ENCODE data around the gene ZIC4.

Gene ZIC4

GRCh38 chr3:147422601-147423536, 16.5 kb upstream of the ZIC4 start:
- Mint-ChIP-seq H3K4me1 (no peaks in the 10 kb centered on the region), H3K9me3 (no peaks in the 10 kb centered on the region), H3K27me3 (peaks cover 59% of the 10 kb centered on the region), H3K4me3 (no peak overlapping the region), H3K27ac (ENCODE audit: low read depth) (no peak overlapping the region), H3K36me3 (ENCODE audit: insufficient read depth) (peaks cover 3% of the 10 kb centered on the region)
- ATAC-seq (replicated peaks; ENCODE audit: extremely low read depth, poor library complexity, severe bottlenecking) (no peak), DNase-seq (ENCODE audit: low spot score in 2 of 2) (no peak)

- Mint-ChIP-seq H3K36me3 (ENCODE audit: insufficient read depth) (peaks cover 3% of the 10 kb centered on the region), H3K4me1 (no peaks in the 10 kb centered on the region), H3K9me3 (no peaks in the 10 kb centered on the region), H3K4me3 (no peak overlapping the region), H3K27me3 (peaks cover 66% of the 10 kb centered on the region), H3K27ac (ENCODE audit: low read depth) (no peak overlapping the region)
- no peak for ATAC-seq (replicated peaks; ENCODE audit: extremely low read depth, poor library complexity, severe bottlenecking)
- no peak for DNase-seq (ENCODE audit: low spot score in 2 of 2)
Observed at GRCh38 chr3:147422196-147422595, 15.9 kb upstream of the ZIC4 start.

- Mint-ChIP-seq H3K4me3 (no peak overlapping the region), H3K36me3 (ENCODE audit: insufficient read depth) (peaks cover 3% of the 10 kb centered on the region), H3K27ac (ENCODE audit: low read depth) (no peak overlapping the region), H3K4me1 (no peaks in the 10 kb centered on the region), H3K27me3 (peaks cover 74% of the 10 kb centered on the region), H3K9me3 (no peaks in the 10 kb centered on the region)
- DNase-seq (ENCODE audit: low spot score in 2 of 2), result no peak
- ATAC-seq (replicated peaks; ENCODE audit: extremely low read depth, poor library complexity, severe bottlenecking), result no peak
Observed at GRCh38 chr3:147421184-147421912, 15.0 kb upstream of the ZIC4 start.

GRCh38 chr3:147420353-147421183, 14.2 kb upstream of the ZIC4 start:
- Mint-ChIP-seq H3K9me3 (no peaks in the 10 kb centered on the region), H3K27me3 (peaks cover 80% of the 10 kb centered on the region), H3K4me1 (no peaks in the 10 kb centered on the region), H3K36me3 (ENCODE audit: insufficient read depth) (peaks cover 3% of the 10 kb centered on the region), H3K4me3 (no peak overlapping the region), H3K27ac (ENCODE audit: low read depth) (no peak overlapping the region)
- no peak for DNase-seq (ENCODE audit: low spot score in 2 of 2)
- ATAC-seq (replicated peaks; ENCODE audit: extremely low read depth, poor library complexity, severe bottlenecking), result no peak

GRCh38 chr3:147419781-147420224, 13.5 kb upstream of the ZIC4 start:
- Mint-ChIP-seq H3K9me3 (no peaks in the 10 kb centered on the region), H3K27ac (ENCODE audit: low read depth) (no peak overlapping the region), H3K27me3 (peaks cover 88% of the 10 kb centered on the region), H3K36me3 (ENCODE audit: insufficient read depth) (peaks cover 3% of the 10 kb centered on the region), H3K4me3 (no peak overlapping the region), H3K4me1 (no peaks in the 10 kb centered on the region)
- DNase-seq (ENCODE audit: low spot score in 2 of 2) (no peak), ATAC-seq (replicated peaks; ENCODE audit: extremely low read depth, poor library complexity, severe bottlenecking) (no peak)

GRCh38 chr3:147418808-147419701, 12.7 kb upstream of the ZIC4 start:
- H3K9me3 Mint-ChIP-seq, result no peaks in the 10 kb centered on the region
- H3K27ac Mint-ChIP-seq (ENCODE audit: low read depth), result no peak overlapping the region
- H3K4me3 Mint-ChIP-seq, result no peak overlapping the region
- ATAC-seq (replicated peaks; ENCODE audit: extremely low read depth, poor library complexity, severe bottlenecking) (no peak), DNase-seq (ENCODE audit: low spot score in 2 of 2) (no peak)
- no peaks in the 10 kb centered on the region for H3K4me1 Mint-ChIP-seq
- H3K27me3 Mint-ChIP-seq, result peaks cover 93% of the 10 kb centered on the region
- H3K36me3 Mint-ChIP-seq (ENCODE audit: insufficient read depth), result peaks cover 3% of the 10 kb centered on the region

GRCh38 chr3:147418371-147418781, 12.0 kb upstream of the ZIC4 start:
- Mint-ChIP-seq H3K4me1 (peaks cover 4% of the 10 kb centered on the region), H3K27ac (ENCODE audit: low read depth) (no peak overlapping the region), H3K9me3 (no peaks in the 10 kb centered on the region), H3K4me3 (no peak overlapping the region), H3K36me3 (ENCODE audit: insufficient read depth) (peaks cover 3% of the 10 kb centered on the region), H3K27me3 (peaks cover 93% of the 10 kb centered on the region)
- ATAC-seq (replicated peaks; ENCODE audit: extremely low read depth, poor library complexity, severe bottlenecking) (no peak), DNase-seq (ENCODE audit: low spot score in 2 of 2) (no peak)

- peaks cover 4% of the 10 kb centered on the region for H3K36me3 Mint-ChIP-seq (ENCODE audit: insufficient read depth)
- H3K27ac Mint-ChIP-seq (ENCODE audit: low read depth), result no peak overlapping the region
- no peaks in the 10 kb centered on the region for H3K9me3 Mint-ChIP-seq
- H3K4me3 Mint-ChIP-seq, result no peak overlapping the region
- H3K27me3 Mint-ChIP-seq, result peaks cover 93% of the 10 kb centered on the region
- DNase-seq (ENCODE audit: low spot score in 2 of 2) (no peak), ATAC-seq (replicated peaks; ENCODE audit: extremely low read depth, poor library complexity, severe bottlenecking) (no peak)
- H3K4me1 Mint-ChIP-seq, result peaks cover 8% of the 10 kb centered on the region
Observed at GRCh38 chr3:147417551-147418295, 11.4 kb upstream of the ZIC4 start.

GRCh38 chr3:147416931-147417330, 10.6 kb upstream of the ZIC4 start:
- ATAC-seq (replicated peaks; ENCODE audit: extremely low read depth, poor library complexity, severe bottlenecking), result no peak
- H3K27ac Mint-ChIP-seq (ENCODE audit: low read depth), result no peak overlapping the region

GRCh38 chr3:147415874-147416273, 9.5 kb upstream of the ZIC4 start:
- no peak overlapping the region for H3K27ac Mint-ChIP-seq (ENCODE audit: low read depth)
- H3K36me3 Mint-ChIP-seq (ENCODE audit: insufficient read depth), result peaks cover 8% of the 10 kb centered on the region
- H3K4me3 Mint-ChIP-seq, result no peak overlapping the region
- ATAC-seq (replicated peaks; ENCODE audit: extremely low read depth, poor library complexity, severe bottlenecking), result no peak
- DNase-seq (ENCODE audit: low spot score in 2 of 2), result no peak
- peaks cover 98% of the 10 kb centered on the region for H3K27me3 Mint-ChIP-seq
- H3K9me3 Mint-ChIP-seq, result no peaks in the 10 kb centered on the region
- H3K4me1 Mint-ChIP-seq, result peaks cover 8% of the 10 kb centered on the region

More at GRCh38 chr3:147416931-147417330, 10.6 kb upstream of the ZIC4 start:
- H3K9me3 Mint-ChIP-seq, result no peaks in the 10 kb centered on the region
- peaks cover 6% of the 10 kb centered on the region for H3K36me3 Mint-ChIP-seq (ENCODE audit: insufficient read depth)
- H3K4me1 Mint-ChIP-seq, result peaks cover 8% of the 10 kb centered on the region
- peaks cover 93% of the 10 kb centered on the region for H3K27me3 Mint-ChIP-seq
- no peak for DNase-seq (ENCODE audit: low spot score in 2 of 2)
- no peak overlapping the region for H3K4me3 Mint-ChIP-seq

- DNase-seq (ENCODE audit: low spot score in 2 of 2) (no peak), ATAC-seq (replicated peaks; ENCODE audit: extremely low read depth, poor library complexity, severe bottlenecking) (no peak)
- H3K4me3 Mint-ChIP-seq, result no peak overlapping the region
- peaks cover 95% of the 10 kb centered on the region for H3K27me3 Mint-ChIP-seq
- no peaks in the 10 kb centered on the region for H3K9me3 Mint-ChIP-seq
- H3K36me3 Mint-ChIP-seq (ENCODE audit: insufficient read depth), result peaks cover 10% of the 10 kb centered on the region
- peaks cover 8% of the 10 kb centered on the region for H3K4me1 Mint-ChIP-seq
- no peak overlapping the region for H3K27ac Mint-ChIP-seq (ENCODE audit: low read depth)
Observed at GRCh38 chr3:147415286-147415685, 8.9 kb upstream of the ZIC4 start.
